A673 (cell line): ENCODE data around the gene TFF2. TPM values are rescaled to one million over a fixed set of nuclear protein-coding genes. Genes with fewer than 3 reads are reported as not detected.

Experiments used
- BruUV-seq: library from RNA; stranded (reverse); fragments of 400-500 nt; replicated peaks from 2 replicates; lab custom pipeline; 2021; lab: Mats Ljungman, UMichigan
- CTCF ChIA-PET: fragments of 300-600 bp; sonication (Branson Sonifier 250); formaldehyde crosslinking; loops from one replicate; lab custom pipeline; 2022; ENCODE audit warnings: antibody characterized with exemption; lab: Charles Lee
- POLR2A ChIA-PET: fragments of 300-600 bp; sonication (Branson Sonifier 250); formaldehyde crosslinking; loops from one replicate; lab custom pipeline; 2022; ENCODE audit warnings: antibody characterized with exemption; ENCODE audit not compliant: low non-redundant PET; lab: Charles Lee
- DNase-seq: peaks from one replicate; pipeline ENCODE4 v3.0.0-alpha.2; 2015; ENCODE audit warnings: low spot score
- H3K27ac ChIP-seq: fragments of 200-600 bp; sonication (generic); 2 replicates; pipeline ENCODE4 v1.5.1; 2016; ENCODE audit warnings: mixed run types, low read depth, mild to moderate bottlenecking, mixed read lengths, antibody characterized with exemption, low read length; ENCODE audit not compliant: poor library complexity, severe bottlenecking
- H3K27me3 ChIP-seq: fragments of 200-600 bp; sonication (generic); replicated peaks from 2 replicates; pipeline ENCODE4 v1.6.1; 2017; ENCODE audit warnings: mixed run types, low read depth, mild to moderate bottlenecking, mixed read lengths, antibody characterized with exemption, low read length; ENCODE audit not compliant: insufficient read depth, poor library complexity
- H3K36me3 ChIP-seq: fragments of 200-600 bp; sonication (generic); 2 replicates; pipeline ENCODE4 v1.6.1; 2016; ENCODE audit warnings: mixed run types, mild to moderate bottlenecking, mixed read lengths, antibody characterized with exemption, low read length; ENCODE audit not compliant: insufficient read depth, poor library complexity, severe bottlenecking
- H3K4me1 ChIP-seq: fragments of 200-600 bp; sonication (generic); 2 replicates; pipeline ENCODE4 v1.6.1; 2017; ENCODE audit warnings: mixed run types, mild to moderate bottlenecking, mixed read lengths, antibody characterized with exemption, low read length; ENCODE audit not compliant: insufficient read depth, poor library complexity, severe bottlenecking
- H3K4me3 ChIP-seq: fragments of 200-600 bp; sonication (generic); 2 replicates; pipeline ENCODE4 v1.5.1; 2016; ENCODE audit warnings: low read depth, mixed run types, mild to moderate bottlenecking, mixed read lengths, low read length; ENCODE audit not compliant: poor library complexity, severe bottlenecking
- H3K9me3 ChIP-seq: fragments of 200-600 bp; sonication (generic); 2 replicates; pipeline ENCODE4 v1.6.1; 2016; ENCODE audit warnings: mixed run types, low read depth, mild to moderate bottlenecking, mixed read lengths, antibody characterized with exemption, low read length; ENCODE audit not compliant: poor library complexity, severe bottlenecking
- EZH2 ChIP-seq: fragments of 200-600 bp; sonication (generic); IDR thresholded peaks from 2 replicates; pipeline ENCODE4 v1.6.1; 2017; ENCODE audit warnings: borderline replicate concordance, low read depth, mild to moderate bottlenecking, mixed read lengths, antibody characterized with exemption, low read length; ENCODE audit not compliant: poor library complexity, severe bottlenecking
- intact Hi-C: fragments of 100-400 bp; cut with micrococcal nuclease; formaldehyde crosslinking; loops from one replicate; pipeline ENCODE4 v1.10.0; 2022; ENCODE audit not compliant: unreplicated experiment
- total RNA-seq: library from RNA; stranded (reverse); gene quantifications from 2 replicates; pipeline ENCODE4 v1.2.3, GENCODE V29; 2021
- TF ChIP-seq, protein P1 (sequence below): fragments of 300-800, 200-600 bp; sonication (generic); conservative IDR thresholded peaks from 2 replicates; pipeline ENCODE4 v1.5.1; 2017; ENCODE audit warnings: low read depth, mild to moderate bottlenecking, antibody characterized with exemption, low read length, moderate library complexity, mixed read lengths

The TFF2 gene
- total RNA-seq, 1 experiment from 2014 or later, result not detected

DNA sequence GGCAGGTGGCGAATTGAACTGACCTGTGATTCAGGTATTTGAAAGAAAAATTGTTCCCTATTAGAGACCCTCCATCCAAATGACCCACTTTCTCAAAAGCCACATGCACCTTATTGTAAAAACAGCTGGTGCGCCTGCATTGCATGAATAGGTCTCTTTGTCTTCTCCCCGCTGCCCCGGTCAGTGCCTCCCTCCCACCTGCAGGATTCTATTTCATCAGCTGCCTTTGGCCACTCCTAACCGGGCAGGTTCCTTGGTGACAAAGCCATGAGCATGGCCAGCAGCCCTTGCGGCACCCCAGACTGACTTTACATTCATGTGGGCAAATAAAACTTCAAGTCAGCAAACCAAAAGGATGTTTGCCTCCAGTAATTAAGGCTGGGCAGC is 38.6 kb upstream of the TFF2 start:
- CTCF ChIA-PET, result no interaction called here
- no peak for TF ChIP-seq EZH2
- Histone ChIP-seq H3K9me3 (no peaks in the 10 kb centered on the region), H3K4me3 (no peak overlapping the region), H3K27ac (no peak overlapping the region), H3K36me3 (no peaks in the 10 kb centered on the region), H3K27me3 (no peaks in the 10 kb centered on the region), H3K4me1 (peaks cover 7% of the 10 kb centered on the region)
- POLR2A ChIA-PET, result no interaction called here
- BruUV-seq, result no TSS peak
- intact Hi-C loops, result no loop called here
- no peak for DNase-seq

DNA sequence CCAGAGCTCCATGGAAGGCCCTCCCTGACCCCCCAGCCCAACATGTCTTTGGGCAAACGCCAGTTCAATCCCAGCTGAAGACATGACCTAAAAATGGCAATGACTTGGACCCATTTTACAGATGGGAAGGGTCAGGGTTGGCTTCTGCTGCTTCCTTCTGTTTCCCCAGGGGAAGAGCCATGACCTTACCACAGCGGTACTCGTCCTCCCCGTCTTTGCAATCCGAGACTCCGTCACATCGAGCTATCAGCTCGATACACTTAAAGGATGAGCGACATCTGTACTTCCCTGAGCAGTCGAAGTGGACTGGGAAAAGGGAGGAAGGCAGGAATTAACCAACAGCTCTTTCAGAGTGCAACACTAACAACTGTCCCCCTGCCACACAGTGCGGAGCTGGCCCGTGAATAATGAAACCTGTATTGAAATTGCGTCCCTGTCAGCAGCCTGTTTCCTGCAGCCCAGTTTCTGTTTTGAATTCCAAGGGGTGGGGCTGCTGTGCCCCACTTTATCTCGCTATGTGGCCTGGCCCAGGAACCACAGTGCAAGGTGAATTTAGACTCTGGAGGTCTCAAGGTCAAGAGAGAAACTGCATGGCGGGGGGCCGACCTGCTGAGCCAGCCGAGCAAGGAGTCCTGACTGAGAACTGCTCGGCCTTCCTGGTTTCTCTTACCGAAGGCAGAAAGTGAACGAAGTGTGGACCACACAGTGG is 38.1 kb upstream of the TFF2 start:
- no peak overlapping the region for H3K4me3 ChIP-seq
- H3K9me3 ChIP-seq, result no peaks in the 10 kb centered on the region
- CTCF ChIA-PET, result no interaction called here
- peaks cover 7% of the 10 kb centered on the region for H3K4me1 ChIP-seq
- no peak for DNase-seq
- POLR2A ChIA-PET, result no interaction called here
- no TSS peak for BruUV-seq
- H3K36me3 ChIP-seq, result no peaks in the 10 kb centered on the region
- intact Hi-C loops, result no loop called here
- TF ChIP-seq, protein P1, sequence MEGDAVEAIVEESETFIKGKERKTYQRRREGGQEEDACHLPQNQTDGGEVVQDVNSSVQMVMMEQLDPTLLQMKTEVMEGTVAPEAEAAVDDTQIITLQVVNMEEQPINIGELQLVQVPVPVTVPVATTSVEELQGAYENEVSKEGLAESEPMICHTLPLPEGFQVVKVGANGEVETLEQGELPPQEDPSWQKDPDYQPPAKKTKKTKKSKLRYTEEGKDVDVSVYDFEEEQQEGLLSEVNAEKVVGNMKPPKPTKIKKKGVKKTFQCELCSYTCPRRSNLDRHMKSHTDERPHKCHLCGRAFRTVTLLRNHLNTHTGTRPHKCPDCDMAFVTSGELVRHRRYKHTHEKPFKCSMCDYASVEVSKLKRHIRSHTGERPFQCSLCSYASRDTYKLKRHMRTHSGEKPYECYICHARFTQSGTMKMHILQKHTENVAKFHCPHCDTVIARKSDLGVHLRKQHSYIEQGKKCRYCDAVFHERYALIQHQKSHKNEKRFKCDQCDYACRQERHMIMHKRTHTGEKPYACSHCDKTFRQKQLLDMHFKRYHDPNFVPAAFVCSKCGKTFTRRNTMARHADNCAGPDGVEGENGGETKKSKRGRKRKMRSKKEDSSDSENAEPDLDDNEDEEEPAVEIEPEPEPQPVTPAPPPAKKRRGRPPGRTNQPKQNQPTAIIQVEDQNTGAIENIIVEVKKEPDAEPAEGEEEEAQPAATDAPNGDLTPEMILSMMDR, result no peak
- TF ChIP-seq EZH2, result no peak
- no peak overlapping the region for H3K27ac ChIP-seq
- H3K27me3 ChIP-seq, result no peaks in the 10 kb centered on the region

DNA sequence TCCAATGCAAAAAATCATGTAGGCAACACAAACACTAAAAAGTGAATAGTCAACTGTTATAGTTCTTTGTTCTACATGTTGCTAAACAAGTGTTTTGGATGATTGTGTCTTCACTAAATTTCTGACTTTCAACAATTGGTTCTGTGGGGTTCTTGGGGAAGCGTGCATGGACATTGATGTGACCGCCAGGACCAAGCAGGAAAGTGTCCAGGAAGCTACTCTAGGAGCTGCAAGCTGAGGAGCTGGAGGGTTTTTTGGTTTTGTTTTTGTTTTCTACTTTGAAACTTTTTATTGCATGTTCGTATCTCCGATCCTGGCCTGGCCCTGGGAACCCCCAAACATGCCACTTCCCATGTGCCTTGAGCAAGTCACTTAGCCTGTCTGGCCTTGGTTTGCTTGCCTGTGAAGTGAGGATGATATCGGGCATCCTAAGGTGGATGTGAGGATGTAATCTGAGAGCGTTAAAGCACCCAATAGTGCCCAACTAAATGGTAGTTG is 37.1 kb upstream of the TFF2 start:
- intact Hi-C loops, result no loop called here

More for the DNA sequence above, 37.1 kb upstream of the TFF2 start:
- Histone ChIP-seq H3K4me1 (peaks cover 7% of the 10 kb centered on the region), H3K36me3 (no peaks in the 10 kb centered on the region), H3K4me3 (no peak overlapping the region), H3K9me3 (no peaks in the 10 kb centered on the region), H3K27ac (no peak overlapping the region), H3K27me3 (no peaks in the 10 kb centered on the region)
- BruUV-seq, result no TSS peak
- TF ChIP-seq, protein P1, result no peak
- TF ChIP-seq EZH2, result no peak
- DNase-seq, result no peak
- ChIA-PET CTCF (interaction anchor here (0.6 kb wide), 1 partner anchor 78 kb away, joined by 6 read pairs; no protein-coding TSS in a partner anchor), POLR2A (no interaction called here)
